Measurements from ENCODE around the gene C20orf204. TPM values are rescaled to one million over a fixed set of nuclear protein-coding genes. Genes with fewer than 3 reads are reported as not detected.

The C20orf204 gene
- total RNA-seq, 1 donor from 2014 or later: 3.0 TPM

GRCh38 chr20:64047968-64048401, 12.0 kb downstream of the C20orf204 start:
- no peak overlapping the region for H3K4me3 Mint-ChIP-seq
- peaks cover 70% of the 10 kb centered on the region for H3K27me3 Mint-ChIP-seq
- DNase-seq (ENCODE audit: extremely low spot score, unreplicated experiment): no peak
- no peaks in the 10 kb centered on the region for H3K36me3 Mint-ChIP-seq
- no peak for TF ChIP-seq CTCF (conservative IDR thresholded peaks at IDR 0.05)
- no peak overlapping the region for H3K27ac Mint-ChIP-seq
- peaks cover 5% of the 10 kb centered on the region for H3K4me1 Mint-ChIP-seq (ENCODE audit: unreplicated experiment)
- H3K9me3 Mint-ChIP-seq: no peaks in the 10 kb centered on the region

- H3K27me3 Mint-ChIP-seq: peaks cover 73% of the 10 kb centered on the region
- DNase-seq (ENCODE audit: extremely low spot score, unreplicated experiment): no peak
- H3K9me3 Mint-ChIP-seq: no peaks in the 10 kb centered on the region
- TF ChIP-seq CTCF (conservative IDR thresholded peaks at IDR 0.05): no peak
- H3K4me3 Mint-ChIP-seq: no peak overlapping the region
- H3K4me1 Mint-ChIP-seq (ENCODE audit: unreplicated experiment): peaks cover 9% of the 10 kb centered on the region
- no peak overlapping the region for H3K27ac Mint-ChIP-seq
- no peaks in the 10 kb centered on the region for H3K36me3 Mint-ChIP-seq
Observed at GRCh38 chr20:64048402-64049044, 12.5 kb downstream of the C20orf204 start.

- peaks cover 66% of the 10 kb centered on the region for H3K27me3 Mint-ChIP-seq
- no peak within 1 kb of the TSS for H3K27ac Mint-ChIP-seq
- DNase-seq (ENCODE audit: extremely low spot score, unreplicated experiment): no peak
- peak within 1 kb of the TSS; percentile 69 for H3K4me3 Mint-ChIP-seq
- H3K4me1 Mint-ChIP-seq (ENCODE audit: unreplicated experiment): peaks cover 12% of the 10 kb centered on the region
- TF ChIP-seq CTCF (conservative IDR thresholded peaks at IDR 0.05): no peak
- no peaks in the 10 kb centered on the region for H3K9me3 Mint-ChIP-seq
- H3K36me3 Mint-ChIP-seq: no peaks in the 10 kb centered on the region
Observed at GRCh38 chr20:64049060-64049877, 13.3 kb downstream of the C20orf204 start, which contains the start of gene SOX18. SOX18 (minus strand) TSS chr20:64049639; CDS start chr20:64049516, 123 bp downstream.

GRCh38 chr20:64049878-64050260, 13.9 kb downstream of the C20orf204 start:
- no peak for TF ChIP-seq CTCF (conservative IDR thresholded peaks at IDR 0.05)
- Mint-ChIP-seq H3K4me3 (peak overlapping the region; percentile 25), H3K36me3 (no peaks in the 10 kb centered on the region), H3K4me1 (ENCODE audit: unreplicated experiment) (peaks cover 8% of the 10 kb centered on the region), H3K9me3 (no peaks in the 10 kb centered on the region), H3K27me3 (peaks cover 60% of the 10 kb centered on the region), H3K27ac (no peak overlapping the region)
- DNase-seq (ENCODE audit: extremely low spot score, unreplicated experiment): no peak

- no peak for TF ChIP-seq CTCF (conservative IDR thresholded peaks at IDR 0.05)
- H3K4me3 Mint-ChIP-seq: no peak overlapping the region
- no peaks in the 10 kb centered on the region for H3K36me3 Mint-ChIP-seq
- H3K9me3 Mint-ChIP-seq: no peaks in the 10 kb centered on the region
- H3K27ac Mint-ChIP-seq: no peak overlapping the region
- H3K27me3 Mint-ChIP-seq: peaks cover 55% of the 10 kb centered on the region
- no peak for DNase-seq (ENCODE audit: extremely low spot score, unreplicated experiment)
- peaks cover 13% of the 10 kb centered on the region for H3K4me1 Mint-ChIP-seq (ENCODE audit: unreplicated experiment)
Observed at GRCh38 chr20:64050261-64051032, 14.5 kb downstream of the C20orf204 start.
